Neuronal stem cell (in vitro differentiated cells): ENCODE data around the gene STXBP6.

Experiments used
- DNase-seq: peaks from one replicate; pipeline ENCODE4 v3.0.0-alpha.2; 2013; ENCODE audit warnings: low spot score
- H2AFZ ChIP-seq: one replicate; pipeline ENCODE4 v1.6.1; 2013; ENCODE audit warnings: mild to moderate bottlenecking, low read length, inconsistent platforms
- H2AK5ac ChIP-seq: 2 replicates; pipeline ENCODE4 v1.6.1; 2013; ENCODE audit warnings: low read depth, mild to moderate bottlenecking, inconsistent platforms, low read length, moderate library complexity, mixed read lengths
- H2BK120ac ChIP-seq: 2 replicates; pipeline ENCODE4 v1.6.1; 2013; ENCODE audit warnings: low read depth, mild to moderate bottlenecking, inconsistent platforms, low read length, moderate library complexity, mixed read lengths
- H2BK12ac ChIP-seq: one replicate; pipeline ENCODE4 v1.6.1; 2013; ENCODE audit warnings: low read length, inconsistent platforms
- H2BK15ac ChIP-seq: 2 replicates; pipeline ENCODE4 v1.6.1; 2013; ENCODE audit warnings: mild to moderate bottlenecking, low read length, inconsistent platforms, mixed read lengths
- H2BK5ac ChIP-seq: one replicate; pipeline ENCODE4 v1.6.1; 2013; ENCODE audit warnings: inconsistent platforms, mild to moderate bottlenecking, low read length, moderate library complexity
- H3K14ac ChIP-seq: one replicate; pipeline ENCODE4 v1.6.1; 2013; ENCODE audit warnings: low read length, inconsistent platforms
- H3K18ac ChIP-seq: 2 replicates; pipeline ENCODE4 v1.6.1; 2013; ENCODE audit warnings: low read length, inconsistent platforms
- H3K23ac ChIP-seq: 2 replicates; pipeline ENCODE4 v1.6.1; 2013; ENCODE audit warnings: low read depth, mild to moderate bottlenecking, mixed read lengths, low read length, inconsistent platforms; ENCODE audit not compliant: poor library complexity
- H3K27ac ChIP-seq: replicated peaks from 3 replicates; pipeline ENCODE4 v1.5.1; 2013; ENCODE audit warnings: low read length, inconsistent platforms
- H3K27me3 ChIP-seq, 3 experiments: 2 replicates each; pipeline ENCODE4 v1.6.1; 2013; ENCODE audit warnings: low read length in 3 of 3, mild to moderate bottlenecking in 2 of 3, inconsistent platforms in 1 of 3, low read depth in 1 of 3, mixed read lengths in 1 of 3, moderate library complexity in 1 of 3; ENCODE audit not compliant: control insufficient read depth in 3 of 3, insufficient read depth in 3 of 3
- H3K36me3 ChIP-seq, 2 donors: replicated peaks in 1 of 2; 2 replicates each; pipeline ENCODE4 v1.6.1; 2013; ENCODE audit warnings: low read length in 2 of 2; ENCODE audit not compliant: control insufficient read depth in 2 of 2, insufficient read depth in 2 of 2
- H3K4ac ChIP-seq: 2 replicates; pipeline ENCODE4 v1.6.1; 2013; ENCODE audit warnings: inconsistent platforms, mild to moderate bottlenecking, low read length, moderate library complexity
- H3K4me1 ChIP-seq, 2 donors: 1 replicate in 1 of 2; 2 replicates in 1 of 2; pipeline ENCODE4 v1.6.1; 2013; ENCODE audit warnings: low read length in 2 of 2, low read depth in 1 of 2; ENCODE audit not compliant: control insufficient read depth in 2 of 2, insufficient read depth in 1 of 2
- H3K4me2 ChIP-seq: one replicate; pipeline ENCODE4 v1.6.1; 2013; ENCODE audit warnings: mild to moderate bottlenecking, low read length, inconsistent platforms; ENCODE audit not compliant: insufficient read depth, poor library complexity, severe bottlenecking
- H3K4me3 ChIP-seq, 2 donors: 2 replicates each; pipeline ENCODE4 v1.5.1; 2013; ENCODE audit warnings: low read length in 2 of 2, mild to moderate bottlenecking in 2 of 2, inconsistent platforms in 1 of 2, moderate library complexity in 1 of 2
- H3K79me1 ChIP-seq: one replicate; pipeline ENCODE4 v1.6.1; 2013; ENCODE audit warnings: low read depth, mild to moderate bottlenecking, inconsistent platforms, low read length, moderate library complexity
- H3K9ac ChIP-seq: one replicate; pipeline ENCODE4 v1.6.1; 2013; ENCODE audit warnings: mild to moderate bottlenecking, low read depth, low read length, inconsistent platforms; ENCODE audit not compliant: poor library complexity
- H3K9me3 ChIP-seq, 2 donors: replicated peaks in 1 of 2; 2 replicates each; pipeline versions ENCODE3 to v1.6.1; 2013; ENCODE audit warnings: low read length in 2 of 2, mild to moderate bottlenecking in 2 of 2, inconsistent platforms in 1 of 2, low read depth in 1 of 2, mixed read lengths in 1 of 2, moderate library complexity in 1 of 2; ENCODE audit not compliant: control insufficient read depth in 2 of 2, insufficient read depth in 1 of 2
- H4K8ac ChIP-seq: one replicate; pipeline ENCODE4 v1.6.1; 2013; ENCODE audit warnings: low read depth, mild to moderate bottlenecking, inconsistent platforms, low read length, moderate library complexity
- H4K91ac ChIP-seq: one replicate; pipeline ENCODE4 v1.6.1; 2013; ENCODE audit warnings: low read length, low read depth, mild to moderate bottlenecking, inconsistent platforms; ENCODE audit not compliant: poor library complexity
- WGBS, 2 donors: extraction: QIAGEN DNeasy Blood & Tissue Kit; methylation state at CpG; one replicate each; pipeline ENCODE4 v1.1.7; 2013; ENCODE audit warnings: missing lambda C conversion rate in 2 of 2, mixed read lengths in 1 of 2; ENCODE audit not compliant: insufficient read length in 2 of 2, insufficient replicate concordance in 1 of 2; ENCODE audit errors: extremely low coverage in 2 of 2; 5-methylcytosine and 5-hydroxymethylcytosine counted together

Gene STXBP6

GRCh38 chr14:25009891-25010290, 40.1 kb downstream of the STXBP6 start:
- H3K23ac ChIP-seq, result no peak overlapping the region
- peak overlapping the region; percentile 20 for H2AFZ ChIP-seq
- H4K91ac ChIP-seq, result no peak overlapping the region
- H3K4me2 ChIP-seq, result no peak overlapping the region
- H3K79me1 ChIP-seq, result no peaks in the 10 kb centered on the region
- no peak overlapping the region for H2BK120ac ChIP-seq
- H3K9ac ChIP-seq, result no peak overlapping the region
- no peaks in the 10 kb centered on the region for H3K9me3 ChIP-seq
- H2BK15ac ChIP-seq, result no peak overlapping the region
- H3K14ac ChIP-seq, result no peak overlapping the region
- no peak overlapping the region for H3K4me3 ChIP-seq
- H3K18ac ChIP-seq, result no peak overlapping the region
- no peak for DNase-seq
- H3K4me1 ChIP-seq, result peaks cover 7 to 10% of the 10 kb centered on the region in 2 donors
- no peak overlapping the region for H3K27ac ChIP-seq
- H3K36me3 ChIP-seq, result no peaks in the 10 kb centered on the region
- H3K27me3 ChIP-seq, result no peaks in the 10 kb centered on the region
- no CpG with 5 or more reads among the region's 3 CpGs for WGBS, 2 donors
- no peak overlapping the region for H2BK5ac ChIP-seq
- H2BK12ac ChIP-seq, result no peak overlapping the region
- no peak overlapping the region for H3K4ac ChIP-seq
- no peak overlapping the region for H2AK5ac ChIP-seq
- no peak overlapping the region for H4K8ac ChIP-seq

- no peak overlapping the region for H3K4ac ChIP-seq
Measured at GRCh38 chr14:25007832-25008231, 42.1 kb downstream of the STXBP6 start.

GRCh38 chr14:25006961-25007795, 42.8 kb downstream of the STXBP6 start:
- Histone ChIP-seq H3K36me3 (no peaks in the 10 kb centered on the region), H3K9ac (no peak overlapping the region), H2BK120ac (no peak overlapping the region), H3K23ac (no peak overlapping the region), H3K27me3 (no peaks in the 10 kb centered on the region), H3K4me3 (no peak overlapping the region), H3K4me2 (no peak overlapping the region), H2BK15ac (no peak overlapping the region), H4K8ac (no peak overlapping the region), H4K91ac (no peak overlapping the region), H3K14ac (no peak overlapping the region), H3K27ac (no peak overlapping the region), H3K4ac (no peak overlapping the region), H2BK5ac (no peak overlapping the region), H3K4me1 (peaks cover 12 to 24% of the 10 kb centered on the region in 2 donors), H2BK12ac (no peak overlapping the region), H3K79me1 (no peaks in the 10 kb centered on the region), H3K18ac (no peak overlapping the region), H3K9me3 (peaks cover 0 to 2% of the 10 kb centered on the region in 2 donors), H2AFZ (no peak overlapping the region), H2AK5ac (no peak overlapping the region)
- DNase-seq, result no peak
- no CpG with 5 or more reads among the region's 9 CpGs for WGBS, 2 donors

More at GRCh38 chr14:25007832-25008231, 42.1 kb downstream of the STXBP6 start:
- no peak for DNase-seq
- H2AK5ac ChIP-seq, result no peak overlapping the region
- H3K27me3 ChIP-seq, result no peaks in the 10 kb centered on the region
- no peak overlapping the region for H3K18ac ChIP-seq
- H2BK120ac ChIP-seq, result no peak overlapping the region
- no peak overlapping the region for H3K4me2 ChIP-seq
- peaks cover 12 to 24% of the 10 kb centered on the region in 2 donors for H3K4me1 ChIP-seq
- H3K27ac ChIP-seq, result no peak overlapping the region
- peaks cover 0 to 2% of the 10 kb centered on the region in 2 donors for H3K9me3 ChIP-seq
- H2BK5ac ChIP-seq, result no peak overlapping the region
- H4K91ac ChIP-seq, result no peak overlapping the region
- no peak overlapping the region for H2BK12ac ChIP-seq
- no peak overlapping the region for H3K9ac ChIP-seq
- no peak overlapping the region for H4K8ac ChIP-seq
- H3K4me3 ChIP-seq, result no peak overlapping the region
- H3K36me3 ChIP-seq, result no peaks in the 10 kb centered on the region
- H3K23ac ChIP-seq, result no peak overlapping the region
- no peaks in the 10 kb centered on the region for H3K79me1 ChIP-seq
- no peak overlapping the region for H2BK15ac ChIP-seq
- WGBS, 2 donors, result no CpG with 5 or more reads among the region's 1 CpG
- H2AFZ ChIP-seq, result no peak overlapping the region
- H3K14ac ChIP-seq, result no peak overlapping the region

GRCh38 chr14:25006031-25006430, 43.9 kb downstream of the STXBP6 start:
- Histone ChIP-seq H2BK12ac (no peak overlapping the region), H3K9me3 (peaks cover 0 to 2% of the 10 kb centered on the region in 2 donors), H3K4me3 (no peak overlapping the region), H3K14ac (no peak overlapping the region), H3K4me1 (peaks cover 12 to 24% of the 10 kb centered on the region in 2 donors), H2AK5ac (no peak overlapping the region), H4K8ac (no peak overlapping the region), H3K79me1 (no peaks in the 10 kb centered on the region), H3K18ac (no peak overlapping the region), H2BK5ac (no peak overlapping the region), H3K9ac (no peak overlapping the region), H3K27ac (no peak overlapping the region), H2BK120ac (no peak overlapping the region), H3K27me3 (no peaks in the 10 kb centered on the region), H2BK15ac (no peak overlapping the region), H3K36me3 (no peaks in the 10 kb centered on the region), H3K23ac (no peak overlapping the region), H3K4ac (no peak overlapping the region), H4K91ac (no peak overlapping the region), H2AFZ (no peak overlapping the region), H3K4me2 (no peak overlapping the region)
- no CpG with 5 or more reads among the region's 3 CpGs for WGBS, 2 donors
- DNase-seq, result no peak
